ENCODE results near the gene TBC1D14. TPM values are rescaled to one million over a fixed set of nuclear protein-coding genes. Genes with fewer than 3 reads are reported as not detected.

Gene TBC1D14
- total and polyA plus RNA-seq, 9 of the 15 experiments (the other 6 are each of a cell fraction or from before 2014, with no cell fraction given) = 2.1 to 59.6 (median 44.8) TPM

GRCh38 chr4:7006411-7006810, 96.8 kb downstream of the TBC1D14 start:
- Histone ChIP-seq H3K27ac (ENCODE audit: extremely low read depth, low read depth, low read length) (no peak overlapping the region), H3K79me2 (ENCODE audit: control insufficient read depth, insufficient read depth, low read length) (no peaks in the 10 kb centered on the region), H3K9me1 (ENCODE audit: control insufficient read depth, insufficient read depth, low read length) (no peaks in the 10 kb centered on the region), H3K4me2 (ENCODE audit: insufficient read depth, low read length) (no peak overlapping the region), H4K20me1 (replicated peaks; ENCODE audit: control insufficient read depth, insufficient read depth, low read length) (0 out of 2 replicates have a peak, but pooled peaks cover 6% of the 10 kb centered on the region), H3K9ac (ENCODE audit: insufficient read depth in 1 of 2, low read depth in 2 of 2, low read length in 2 of 2) (no peak overlapping the region), H3K36me3 (ENCODE audit: control insufficient read depth, insufficient read depth, low read length) (peaks cover 95% of the 10 kb centered on the region), H2AFZ (ENCODE audit: low read depth, low read length) (no peak overlapping the region), H3K4me3 (no peak overlapping the region), H3K9me3 (replicated peaks; ENCODE audit: control insufficient read depth, insufficient read depth, low read depth, low read length) (no peaks in the 10 kb centered on the region), H3K4me1 (replicated peaks in 1 of 2; ENCODE audit: control insufficient read depth in 2 of 2, insufficient read depth in 2 of 2, low read length in 2 of 2) (peaks cover 0 to 4% of the 10 kb centered on the region in 2 experiments; a peak in 1 of 5 replicates), H3K27me3 (ENCODE audit: control insufficient read depth in 2 of 2, insufficient read depth in 2 of 2, low read length in 2 of 2) (no peaks in the 10 kb centered on the region)
- BruUV-seq (replicated peaks) = no TSS peak
- ChIA-PET CTCF (ENCODE audit: low intra/inter-chr PET ratio) (interaction anchor here (0.7 kb wide), 1 partner anchor 286 kb away, joined by 3 read pairs; no protein-coding TSS in a partner anchor), POLR2A (interaction anchor here (0.7 kb wide), 1 partner anchor 9 kb away, joined by 4 read pairs; no protein-coding TSS in a partner anchor)
- 79% methylated on average over 3 of the region's 3 CpGs for WGBS (ENCODE audit: insufficient coverage, low coverage, missing lambda C conversion rate)
- no peak for DNase-seq (ENCODE audit: extremely low read depth in 1 of 4, low spot score in 3 of 4)
- ATAC-seq = no peak
- in situ Hi-C loops (cut with MboI) (no loop called here), intact Hi-C loops (cut with micrococcal nuclease) (no loop called here)
- peak; percentile 29 for FAIRE-seq
- TF ChIP-seq NFIX (CRISPR knock-in tag; IDR thresholded peaks at IDR 0.05; ENCODE audit: low read depth) (no peak), E2F4 (CRISPR knock-in tag; IDR thresholded peaks at IDR 0.05; ENCODE audit: low read depth) (no peak), RFX7 (CRISPR knock-in tag; IDR thresholded peaks at IDR 0.05) (no peak), THRAP3 (IDR thresholded peaks at IDR 0.05; ENCODE audit: borderline replicate concordance) (no peak), ZNF165 (CRISPR knock-in tag; IDR thresholded peaks at IDR 0.05; ENCODE audit: borderline replicate concordance) (no peak), E4F1 (CRISPR knock-in tag; IDR thresholded peaks at IDR 0.05; ENCODE audit: borderline replicate concordance) (no peak), ZNF609 (CRISPR knock-in tag; IDR thresholded peaks at IDR 0.05; ENCODE audit: borderline replicate concordance) (no peak), ZNF707 (CRISPR knock-in tag; conservative IDR thresholded peaks at IDR 0.05) (no peak), ZBTB8A (IDR thresholded peaks at IDR 0.05; ENCODE audit: partially characterized antibody) (no peak), BRD9 (IDR thresholded peaks at IDR 0.05; ENCODE audit: low read depth, partially characterized antibody) (no peak), EP300 (IDR thresholded peaks at IDR 0.05; ENCODE audit: low read length) (no peak), PHB (CRISPR knock-in tag; IDR thresholded peaks at IDR 0.05) (no peak), ZNF197 (CRISPR knock-in tag; IDR thresholded peaks at IDR 0.05; ENCODE audit: low read depth) (no peak)

Data from K562 (cell line).